ENCODE data around the gene ANKRD18A.

Gene ANKRD18A

GRCh38 chr9:38620483-38621433 is at the start of gene ANKRD18A:
Gene ANKRD18A (minus strand): TSS chr9:38620596. CDS start chr9:38620285, 311 bp downstream.
- Mint-ChIP-seq H3K27ac (peak within 1 kb of the TSS; percentile 63 to 97), H3K9me3 (peaks cover 5 to 7% of the 10 kb centered on the region in 2 donors), H3K4me3 (peak within 1 kb of the TSS; percentile 91 to 93), H3K27me3 (peaks cover 43% of the 10 kb centered on the region), H3K4me1 (peaks cover 25% of the 10 kb centered on the region)
- ATAC-seq = peak; percentile 84
- peak; percentile 73 to 84 for DNase-seq

- Mint-ChIP-seq H3K9me3 (no peaks in the 10 kb centered on the region), H3K4me3 (no peak overlapping the region), H3K27ac (no peak overlapping the region), H3K4me1 (peaks cover 15% of the 10 kb centered on the region), H3K27me3 (peaks cover 3% of the 10 kb centered on the region)
- ATAC-seq (no peak), DNase-seq (no peak)
These were observed 48.5 kb upstream of the ANKRD18A start for GRCh38 chr9:38668791-38669466.

GRCh38 chr9:38662763-38663593 is 42.6 kb upstream of the ANKRD18A start:
- Mint-ChIP-seq H3K27ac (no peak overlapping the region), H3K9me3 (no peaks in the 10 kb centered on the region), H3K4me1 (no peaks in the 10 kb centered on the region), H3K4me3 (no peak overlapping the region), H3K27me3 (peaks cover 19% of the 10 kb centered on the region)
- ATAC-seq = no peak
- no peak for DNase-seq

GRCh38 chr9:38659538-38659937 is 39.1 kb upstream of the ANKRD18A start:
- Mint-ChIP-seq H3K4me1 (no peaks in the 10 kb centered on the region), H3K4me3 (no peak overlapping the region), H3K27me3 (peaks cover 36% of the 10 kb centered on the region), H3K27ac (no peak overlapping the region), H3K9me3 (no peaks in the 10 kb centered on the region)
- ATAC-seq = no peak
- DNase-seq = no peak

- Mint-ChIP-seq H3K4me1 (no peaks in the 10 kb centered on the region), H3K27me3 (peaks cover 30% of the 10 kb centered on the region), H3K9me3 (no peaks in the 10 kb centered on the region), H3K27ac (no peak overlapping the region), H3K4me3 (no peak overlapping the region)
- ATAC-seq (no peak), DNase-seq (no peak)
These were observed 36.5 kb upstream of the ANKRD18A start for GRCh38 chr9:38656896-38657295.

- Mint-ChIP-seq H3K27me3 (peaks cover 19% of the 10 kb centered on the region), H3K27ac (no peak overlapping the region), H3K9me3 (no peaks in the 10 kb centered on the region), H3K4me1 (no peaks in the 10 kb centered on the region), H3K4me3 (no peak overlapping the region)
- DNase-seq (no peak), ATAC-seq (no peak)
These were observed 32.1 kb upstream of the ANKRD18A start for GRCh38 chr9:38652486-38652885.

- H3K4me1 Mint-ChIP-seq = no peaks in the 10 kb centered on the region
- DNase-seq (no peak), ATAC-seq (no peak)
- H3K9me3 Mint-ChIP-seq = no peaks in the 10 kb centered on the region
- H3K27ac Mint-ChIP-seq = no peak overlapping the region
- peaks cover 19% of the 10 kb centered on the region for H3K27me3 Mint-ChIP-seq
- H3K4me3 Mint-ChIP-seq = no peak overlapping the region
These were observed 31.6 kb upstream of the ANKRD18A start for GRCh38 chr9:38652044-38652443.

- no peak overlapping the region for H3K4me3 Mint-ChIP-seq
- no peak overlapping the region for H3K27ac Mint-ChIP-seq
- no peaks in the 10 kb centered on the region for H3K4me1 Mint-ChIP-seq
- ATAC-seq (no peak), DNase-seq (no peak)
- H3K27me3 Mint-ChIP-seq = peaks cover 19% of the 10 kb centered on the region
- H3K9me3 Mint-ChIP-seq = no peaks in the 10 kb centered on the region
These were observed 31.1 kb upstream of the ANKRD18A start for GRCh38 chr9:38651400-38652042.

- DNase-seq (no peak), ATAC-seq (no peak)
- Mint-ChIP-seq H3K4me1 (no peaks in the 10 kb centered on the region), H3K27ac (no peak overlapping the region), H3K4me3 (no peak overlapping the region), H3K27me3 (peaks cover 13% of the 10 kb centered on the region), H3K9me3 (no peaks in the 10 kb centered on the region)
These were observed 30.2 kb upstream of the ANKRD18A start for GRCh38 chr9:38650564-38650963.

GRCh38 chr9:38649731-38650363 is 29.5 kb upstream of the ANKRD18A start:
- Mint-ChIP-seq H3K4me3 (no peak overlapping the region), H3K4me1 (no peaks in the 10 kb centered on the region), H3K27me3 (peaks cover 5% of the 10 kb centered on the region), H3K27ac (no peak overlapping the region), H3K9me3 (no peaks in the 10 kb centered on the region)
- DNase-seq (no peak), ATAC-seq (no peak)

- no peak for DNase-seq
- Mint-ChIP-seq H3K9me3 (no peaks in the 10 kb centered on the region), H3K4me3 (no peak overlapping the region), H3K27me3 (peaks cover 14% of the 10 kb centered on the region), H3K27ac (no peak overlapping the region), H3K4me1 (no peaks in the 10 kb centered on the region)
- ATAC-seq = no peak
These were observed 24.2 kb upstream of the ANKRD18A start for GRCh38 chr9:38644601-38645000.

GRCh38 chr9:38643815-38644173 is 23.4 kb upstream of the ANKRD18A start:
- DNase-seq = no peak
- Mint-ChIP-seq H3K4me3 (no peak overlapping the region), H3K9me3 (no peaks in the 10 kb centered on the region), H3K27ac (no peak overlapping the region), H3K4me1 (no peaks in the 10 kb centered on the region), H3K27me3 (peaks cover 19% of the 10 kb centered on the region)
- no peak for ATAC-seq

- ATAC-seq (no peak), DNase-seq (no peak)
- Mint-ChIP-seq H3K4me1 (no peaks in the 10 kb centered on the region), H3K27ac (no peak overlapping the region), H3K9me3 (no peaks in the 10 kb centered on the region), H3K4me3 (no peak overlapping the region), H3K27me3 (peaks cover 22% of the 10 kb centered on the region)
These were observed 22.8 kb upstream of the ANKRD18A start for GRCh38 chr9:38642951-38643814.

Measured in stimulated activated naive CD8-positive, alpha-beta T cell treated with anti-CD3 and anti-CD28 coated beads, Interleukin-15, amount 100 ng/mL, for 72 hours (primary cell).